ENCODE data around the gene ASIC2.
"Not testable (repeated sequence)": the region's sequence is repeated elsewhere in the genome, so short reads cannot be mapped to it uniquely, and the experiment has no call there.

ASIC2 gene

GRCh38 chr17:32987453-32987805 lies 305.7 kb downstream of the ASIC2 start:
- no CpG with 5 or more reads among the region's 1 CpG for WGBS, 2 donors (ENCODE audit: extremely low coverage in 2 of 2, insufficient read length in 2 of 2, insufficient replicate concordance in 1 of 2)
- H3K4ac ChIP-seq (ENCODE audit: low read length) = not testable (repeated sequence)

GRCh38 chr17:32985050-32985756 lies 307.9 kb downstream of the ASIC2 start:
- no CpG with 5 or more reads among the region's 4 CpGs for WGBS, 2 donors (ENCODE audit: extremely low coverage in 2 of 2, insufficient read length in 2 of 2, insufficient replicate concordance in 1 of 2)
- Histone ChIP-seq H2AK5ac (ENCODE audit: low read depth, low read length) (no peak overlapping the region), H3K36me3 (replicated peaks in 1 of 2; ENCODE audit: control insufficient read depth in 2 of 2, insufficient read depth in 2 of 2, low read length in 2 of 2) (no peaks in the 10 kb centered on the region), H2AFZ (ENCODE audit: low read length) (no peak overlapping the region), H2BK120ac (ENCODE audit: low read depth, low read length) (no peak overlapping the region), H4K8ac (ENCODE audit: low read depth, low read length) (no peak overlapping the region), H3K79me1 (ENCODE audit: low read depth, low read length) (no peaks in the 10 kb centered on the region), H2BK15ac (ENCODE audit: low read length) (no peak overlapping the region), H2BK12ac (ENCODE audit: low read length) (no peak overlapping the region), H3K4me1 (ENCODE audit: control insufficient read depth in 2 of 2, insufficient read depth in 1 of 2, low read depth in 1 of 2, low read length in 2 of 2) (no peaks in the 10 kb centered on the region), H3K27me3 (ENCODE audit: control insufficient read depth in 3 of 3, insufficient read depth in 3 of 3, low read depth in 1 of 3, low read length in 3 of 3) (no peaks in the 10 kb centered on the region), H3K23ac (ENCODE audit: low read depth, low read length, poor library complexity) (no peak overlapping the region), H3K14ac (ENCODE audit: low read length) (no peak overlapping the region), H3K4ac (ENCODE audit: low read length) (no peak overlapping the region), H3K4me3 (ENCODE audit: low read length in 2 of 2) (no peak overlapping the region), H2BK5ac (ENCODE audit: low read length) (no peak overlapping the region), H3K27ac (replicated peaks; ENCODE audit: low read length) (no peak overlapping the region), H3K9me3 (replicated peaks in 1 of 2; ENCODE audit: control insufficient read depth in 2 of 2, insufficient read depth in 1 of 2, low read depth in 1 of 2, low read length in 2 of 2) (peaks cover 0 to 2% of the 10 kb centered on the region in 2 donors), H3K18ac (ENCODE audit: low read length) (no peak overlapping the region), H4K91ac (ENCODE audit: low read depth, low read length, poor library complexity) (no peak overlapping the region), H3K9ac (ENCODE audit: low read depth, low read length, poor library complexity) (no peak overlapping the region), H3K4me2 (ENCODE audit: insufficient read depth, low read length, poor library complexity, severe bottlenecking) (no peak overlapping the region)
- DNase-seq (ENCODE audit: low spot score) = no peak

More at GRCh38 chr17:32987453-32987805, 305.7 kb downstream of the ASIC2 start:
- H2AK5ac ChIP-seq (ENCODE audit: low read depth, low read length); H3K9me3 ChIP-seq (replicated peaks in 1 of 2; ENCODE audit: control insufficient read depth in 2 of 2, insufficient read depth in 1 of 2, low read depth in 1 of 2, low read length in 2 of 2); H3K4me1 ChIP-seq (ENCODE audit: control insufficient read depth in 2 of 2, insufficient read depth in 1 of 2, low read depth in 1 of 2, low read length in 2 of 2); H2BK15ac ChIP-seq (ENCODE audit: low read length); H3K18ac ChIP-seq (ENCODE audit: low read length); H2BK5ac ChIP-seq (ENCODE audit: low read length); H2BK12ac ChIP-seq (ENCODE audit: low read length); H2BK120ac ChIP-seq (ENCODE audit: low read depth, low read length); H3K36me3 ChIP-seq (replicated peaks in 1 of 2; ENCODE audit: control insufficient read depth in 2 of 2, insufficient read depth in 2 of 2, low read length in 2 of 2); H2AFZ ChIP-seq (ENCODE audit: low read length); H3K27me3 ChIP-seq (ENCODE audit: control insufficient read depth in 3 of 3, insufficient read depth in 3 of 3, low read depth in 1 of 3, low read length in 3 of 3); H4K8ac ChIP-seq (ENCODE audit: low read depth, low read length); H3K9ac ChIP-seq (ENCODE audit: low read depth, low read length, poor library complexity); DNase-seq (ENCODE audit: low spot score); H3K79me1 ChIP-seq (ENCODE audit: low read depth, low read length); H3K4me3 ChIP-seq (ENCODE audit: low read length in 2 of 2); H3K27ac ChIP-seq (replicated peaks; ENCODE audit: low read length); H4K91ac ChIP-seq (ENCODE audit: low read depth, low read length, poor library complexity); H3K4me2 ChIP-seq (ENCODE audit: insufficient read depth, low read length, poor library complexity, severe bottlenecking); H3K23ac ChIP-seq (ENCODE audit: low read depth, low read length, poor library complexity); H3K14ac ChIP-seq (ENCODE audit: low read length): not testable (repeated sequence)

- H3K79me1 ChIP-seq (ENCODE audit: low read depth, low read length); H3K4me3 ChIP-seq (ENCODE audit: low read length in 2 of 2); H3K9me3 ChIP-seq (replicated peaks in 1 of 2; ENCODE audit: control insufficient read depth in 2 of 2, insufficient read depth in 1 of 2, low read depth in 1 of 2, low read length in 2 of 2); H2BK120ac ChIP-seq (ENCODE audit: low read depth, low read length); H3K4me1 ChIP-seq (ENCODE audit: control insufficient read depth in 2 of 2, insufficient read depth in 1 of 2, low read depth in 1 of 2, low read length in 2 of 2); H3K9ac ChIP-seq (ENCODE audit: low read depth, low read length, poor library complexity); H2BK15ac ChIP-seq (ENCODE audit: low read length); H2BK12ac ChIP-seq (ENCODE audit: low read length); H3K4me2 ChIP-seq (ENCODE audit: insufficient read depth, low read length, poor library complexity, severe bottlenecking); DNase-seq (ENCODE audit: low spot score); H2AFZ ChIP-seq (ENCODE audit: low read length); H4K8ac ChIP-seq (ENCODE audit: low read depth, low read length); H3K36me3 ChIP-seq (replicated peaks in 1 of 2; ENCODE audit: control insufficient read depth in 2 of 2, insufficient read depth in 2 of 2, low read length in 2 of 2); H3K23ac ChIP-seq (ENCODE audit: low read depth, low read length, poor library complexity); H3K27ac ChIP-seq (replicated peaks; ENCODE audit: low read length); H3K27me3 ChIP-seq (ENCODE audit: control insufficient read depth in 3 of 3, insufficient read depth in 3 of 3, low read depth in 1 of 3, low read length in 3 of 3); H3K4ac ChIP-seq (ENCODE audit: low read length); H3K18ac ChIP-seq (ENCODE audit: low read length); H2BK5ac ChIP-seq (ENCODE audit: low read length); H2AK5ac ChIP-seq (ENCODE audit: low read depth, low read length); H4K91ac ChIP-seq (ENCODE audit: low read depth, low read length, poor library complexity); H3K14ac ChIP-seq (ENCODE audit: low read length): not testable (repeated sequence)
- no CpG with 5 or more reads among the region's 3 CpGs for WGBS, 2 donors (ENCODE audit: extremely low coverage in 2 of 2, insufficient read length in 2 of 2, insufficient replicate concordance in 1 of 2)
Measured at GRCh38 chr17:32981611-32982010, 311.5 kb downstream of the ASIC2 start.

GRCh38 chr17:32980230-32980629 lies 312.9 kb downstream of the ASIC2 start:
- Histone ChIP-seq H3K14ac (ENCODE audit: low read length) (no peak overlapping the region), H3K4ac (ENCODE audit: low read length) (no peak overlapping the region), H2BK12ac (ENCODE audit: low read length) (no peak overlapping the region), H3K4me3 (ENCODE audit: low read length in 2 of 2) (no peak overlapping the region), H3K4me1 (ENCODE audit: control insufficient read depth in 2 of 2, insufficient read depth in 1 of 2, low read depth in 1 of 2, low read length in 2 of 2) (no peaks in the 10 kb centered on the region), H3K79me1 (ENCODE audit: low read depth, low read length) (no peaks in the 10 kb centered on the region), H3K36me3 (replicated peaks in 1 of 2; ENCODE audit: control insufficient read depth in 2 of 2, insufficient read depth in 2 of 2, low read length in 2 of 2) (no peaks in the 10 kb centered on the region), H3K9ac (ENCODE audit: low read depth, low read length, poor library complexity) (no peak overlapping the region), H3K27me3 (ENCODE audit: control insufficient read depth in 3 of 3, insufficient read depth in 3 of 3, low read depth in 1 of 3, low read length in 3 of 3) (no peaks in the 10 kb centered on the region), H2BK5ac (ENCODE audit: low read length) (no peak overlapping the region), H2AFZ (ENCODE audit: low read length) (no peak overlapping the region), H3K18ac (ENCODE audit: low read length) (no peak overlapping the region), H2BK15ac (ENCODE audit: low read length) (no peak overlapping the region), H3K23ac (ENCODE audit: low read depth, low read length, poor library complexity) (no peak overlapping the region), H2AK5ac (ENCODE audit: low read depth, low read length) (no peak overlapping the region), H3K9me3 (replicated peaks in 1 of 2; ENCODE audit: control insufficient read depth in 2 of 2, insufficient read depth in 1 of 2, low read depth in 1 of 2, low read length in 2 of 2) (peaks cover 0 to 2% of the 10 kb centered on the region in 2 donors), H4K91ac (ENCODE audit: low read depth, low read length, poor library complexity) (no peak overlapping the region), H4K8ac (ENCODE audit: low read depth, low read length) (no peak overlapping the region), H2BK120ac (ENCODE audit: low read depth, low read length) (no peak overlapping the region), H3K27ac (replicated peaks; ENCODE audit: low read length) (no peak overlapping the region), H3K4me2 (ENCODE audit: insufficient read depth, low read length, poor library complexity, severe bottlenecking) (no peak overlapping the region)
- no peak for DNase-seq (ENCODE audit: low spot score)
- 100% methylated on average over 1 of the region's 2 CpGs; no CpG with 5 or more reads in 1 of the 2 donors for WGBS, 2 donors (ENCODE audit: extremely low coverage in 2 of 2, insufficient read length in 2 of 2, insufficient replicate concordance in 1 of 2)

Data from neuronal stem cell (in vitro differentiated cells).